Panc1 (cell line): ENCODE results near the gene COL23A1. TPM values are rescaled to one million over a fixed set of nuclear protein-coding genes. Genes with fewer than 3 reads are reported as not detected.

Source experiments
- ATAC-seq: fragments of 200-7000 bp; cut with Tn5 transposase; 2 replicates; pipeline ENCODE4 v1.9.1; 2020; ENCODE audit warnings: mild to moderate bottlenecking, moderate library complexity
- BruUV-seq: library from RNA; stranded (reverse); fragments of 400-500 nt; replicated peaks from 2 replicates; lab custom pipeline; 2021; lab: Mats Ljungman, UMichigan
- CTCF ChIA-PET: fragments of 300-600 bp; sonication (Branson Sonifier 250); formaldehyde crosslinking; loops from one replicate; lab custom pipeline; 2022; ENCODE audit warnings: antibody characterized with exemption; lab: Charles Lee
- POLR2A ChIA-PET: fragments of 300-600 bp; sonication (Branson Sonifier 250); formaldehyde crosslinking; loops from one replicate; lab custom pipeline; 2022; ENCODE audit warnings: antibody characterized with exemption; lab: Charles Lee
- DNase-seq: peaks from one replicate; pipeline ENCODE4 v3.0.0-alpha.2; 2010; ENCODE audit warnings: low read depth, low spot score
- H3K27ac ChIP-seq: 2 replicates; pipeline ENCODE4 v1.5.1; 2011; ENCODE audit warnings: mild to moderate bottlenecking, low read length, inconsistent platforms
- H3K27me3 ChIP-seq: fragments of 200-500 bp; sonication (Bioruptor generic); 2 replicates; pipeline ENCODE4 v1.6.0; 2014; ENCODE audit warnings: low read length, inconsistent platforms; ENCODE audit not compliant: control insufficient read depth, insufficient read depth
- H3K36me3 ChIP-seq: fragments of 200-500 bp; sonication (Bioruptor generic); 2 replicates; pipeline ENCODE4 v1.5.1; 2014; ENCODE audit warnings: inconsistent platforms, mild to moderate bottlenecking, low read length, moderate library complexity; ENCODE audit not compliant: control insufficient read depth, insufficient read depth
- H3K4me1 ChIP-seq: 2 replicates; pipeline ENCODE4 v1.5.1; 2011; ENCODE audit warnings: inconsistent platforms, mild to moderate bottlenecking, low read length, moderate library complexity; ENCODE audit not compliant: control insufficient read depth, insufficient read depth
- H3K4me3 ChIP-seq, 2 experiments: 2 replicates each; pipeline ENCODE4 v1.5.1; 2011 to 2012; ENCODE audit warnings: low read depth in 2 of 2, low read length in 2 of 2, mild to moderate bottlenecking in 2 of 2, inconsistent platforms in 1 of 2, moderate library complexity in 1 of 2
- H3K9me3 ChIP-seq: fragments of 200-500 bp; sonication (Bioruptor generic); 2 replicates; pipeline ENCODE4 v1.5.1; 2014; ENCODE audit warnings: low read depth, mild to moderate bottlenecking, inconsistent platforms, low read length, moderate library complexity; ENCODE audit not compliant: control insufficient read depth, insufficient read depth
- CTCF ChIP-seq: fragments of 450-650 bp; IDR thresholded peaks from 2 replicates; pipeline ENCODE4 v1.5.1; 2017; ENCODE audit warnings: mild to moderate bottlenecking
- POLR2AphosphoS5 ChIP-seq: IDR thresholded peaks from 2 replicates; pipeline ENCODE4 v1.6.1; 2012; ENCODE audit warnings: mild to moderate bottlenecking, low read depth, low read length, moderate library complexity
- SIN3A ChIP-seq: IDR thresholded peaks from 2 replicates; pipeline ENCODE4 v1.6.1; 2012; ENCODE audit warnings: low read depth, mild to moderate bottlenecking, low read length, moderate library complexity, borderline replicate concordance; ENCODE audit not compliant: insufficient read depth
- TCF7L2 ChIP-seq: IDR thresholded peaks from 2 replicates; pipeline ENCODE4 v1.6.1; 2011; ENCODE audit warnings: mild to moderate bottlenecking, low read depth, low read length, inconsistent platforms
- in situ Hi-C: cut with HindIII; loops from 2 replicates; pipeline ENCODE4 v1.10.0; 2016; ENCODE audit warnings: low sequenced_read_pairs, low pct_unique_long_range_greater_than_20kb
- intact Hi-C: fragments of 100-400 bp; cut with micrococcal nuclease; formaldehyde crosslinking; loops from one replicate; pipeline ENCODE4 v1.10.0; 2022; ENCODE audit not compliant: unreplicated experiment
- total RNA-seq: library from RNA; stranded (reverse); gene quantifications from one replicate; pipeline ENCODE4 v1.2.1, GENCODE V29; 2021; ENCODE audit not compliant: unreplicated experiment
- TF ChIP-seq, protein P1 (sequence below), 2 experiments: IDR thresholded peaks; 2 replicates each; pipeline ENCODE4 v1.6.1; 2011 to 2012; ENCODE audit warnings: low read depth in 2 of 2, control low read depth in 1 of 2, low read length in 1 of 2, mild to moderate bottlenecking in 1 of 2, moderate library complexity in 1 of 2; ENCODE audit not compliant: insufficient read depth in 1 of 2

COL23A1 gene
- total RNA-seq, 1 experiment from 2014 or later, result 0.05 TPM

GRCh38 chr5:178407646-178408045 lies 182.5 kb downstream of the COL23A1 start:
- no peak overlapping the region for H3K27ac ChIP-seq
- ATAC-seq, result no peak
- ChIA-PET POLR2A (no interaction called here), CTCF (no interaction called here)
- intact Hi-C loops (no loop called here), in situ Hi-C loops (no loop called here)
- H3K27me3 ChIP-seq, result peaks cover 6% of the 10 kb centered on the region; the same call in 1 of the 2 replicates
- no peaks in the 10 kb centered on the region for H3K9me3 ChIP-seq
- no peak for DNase-seq
- H3K36me3 ChIP-seq, result no peaks in the 10 kb centered on the region
- H3K4me1 ChIP-seq, result no peaks in the 10 kb centered on the region
- no TSS peak for BruUV-seq
- no peak overlapping the region for H3K4me3 ChIP-seq
- TF ChIP-seq SIN3A, result no peak
- TF ChIP-seq TCF7L2, result no peak
- TF ChIP-seq, protein P1, sequence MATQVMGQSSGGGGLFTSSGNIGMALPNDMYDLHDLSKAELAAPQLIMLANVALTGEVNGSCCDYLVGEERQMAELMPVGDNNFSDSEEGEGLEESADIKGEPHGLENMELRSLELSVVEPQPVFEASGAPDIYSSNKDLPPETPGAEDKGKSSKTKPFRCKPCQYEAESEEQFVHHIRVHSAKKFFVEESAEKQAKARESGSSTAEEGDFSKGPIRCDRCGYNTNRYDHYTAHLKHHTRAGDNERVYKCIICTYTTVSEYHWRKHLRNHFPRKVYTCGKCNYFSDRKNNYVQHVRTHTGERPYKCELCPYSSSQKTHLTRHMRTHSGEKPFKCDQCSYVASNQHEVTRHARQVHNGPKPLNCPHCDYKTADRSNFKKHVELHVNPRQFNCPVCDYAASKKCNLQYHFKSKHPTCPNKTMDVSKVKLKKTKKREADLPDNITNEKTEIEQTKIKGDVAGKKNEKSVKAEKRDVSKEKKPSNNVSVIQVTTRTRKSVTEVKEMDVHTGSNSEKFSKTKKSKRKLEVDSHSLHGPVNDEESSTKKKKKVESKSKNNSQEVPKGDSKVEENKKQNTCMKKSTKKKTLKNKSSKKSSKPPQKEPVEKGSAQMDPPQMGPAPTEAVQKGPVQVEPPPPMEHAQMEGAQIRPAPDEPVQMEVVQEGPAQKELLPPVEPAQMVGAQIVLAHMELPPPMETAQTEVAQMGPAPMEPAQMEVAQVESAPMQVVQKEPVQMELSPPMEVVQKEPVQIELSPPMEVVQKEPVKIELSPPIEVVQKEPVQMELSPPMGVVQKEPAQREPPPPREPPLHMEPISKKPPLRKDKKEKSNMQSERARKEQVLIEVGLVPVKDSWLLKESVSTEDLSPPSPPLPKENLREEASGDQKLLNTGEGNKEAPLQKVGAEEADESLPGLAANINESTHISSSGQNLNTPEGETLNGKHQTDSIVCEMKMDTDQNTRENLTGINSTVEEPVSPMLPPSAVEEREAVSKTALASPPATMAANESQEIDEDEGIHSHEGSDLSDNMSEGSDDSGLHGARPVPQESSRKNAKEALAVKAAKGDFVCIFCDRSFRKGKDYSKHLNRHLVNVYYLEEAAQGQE (IDR thresholded peaks at IDR 0.05; ENCODE audit: insufficient read depth in 1 of 2, low read depth in 2 of 2, low read length in 1 of 2), result no peak
- no peak for TF ChIP-seq CTCF
- no peak for TF ChIP-seq POLR2AphosphoS5

DNA sequence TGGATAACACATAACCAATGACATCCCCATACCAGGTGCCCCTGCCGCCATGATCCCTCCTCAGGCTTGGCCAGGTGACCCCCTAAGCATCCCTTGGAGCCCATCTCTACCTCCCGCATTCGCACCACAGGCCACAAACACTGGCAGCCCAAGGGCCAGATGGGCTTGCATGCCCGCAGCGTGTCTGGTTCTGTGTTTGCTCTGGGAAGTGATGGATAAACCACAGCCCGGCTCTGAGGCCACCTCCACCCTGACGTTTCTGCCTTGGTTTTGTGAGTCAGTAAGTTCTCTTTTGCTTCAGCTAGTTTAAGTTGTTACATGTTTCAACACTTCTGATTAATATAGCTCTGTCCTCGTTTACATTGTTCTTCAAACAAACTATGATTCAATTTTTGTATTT lies 185.2 kb downstream of the COL23A1 start:
- no peak for DNase-seq
- Histone ChIP-seq H3K27ac (no peak overlapping the region), H3K4me3 (no peak overlapping the region), H3K4me1 (no peaks in the 10 kb centered on the region), H3K36me3 (no peaks in the 10 kb centered on the region), H3K9me3 (no peaks in the 10 kb centered on the region), H3K27me3 (0 out of 2 replicates have a peak, but pooled peaks cover 2% of the 10 kb centered on the region)
- ChIA-PET POLR2A (no interaction called here), CTCF (no interaction called here)
- in situ Hi-C loops (no loop called here), intact Hi-C loops (no loop called here)
- ATAC-seq, result no peak
- BruUV-seq, result no TSS peak
- TF ChIP-seq TCF7L2 (no peak), SIN3A (no peak), CTCF (no peak), POLR2AphosphoS5 (no peak)
- TF ChIP-seq, protein P1 (IDR thresholded peaks at IDR 0.05; ENCODE audit: insufficient read depth in 1 of 2, low read depth in 2 of 2, low read length in 1 of 2), result no peak
